Esophagus (tissue), 2 donors: ENCODE data around the gene CLINT1. TPM values are rescaled to one million over a fixed set of nuclear protein-coding genes. Genes with fewer than 3 reads are reported as not detected.

Experiments used
- H3K27ac ChIP-seq, 2 donors: one replicate each; pipeline ENCODE4 v1.5.1; 2013; ENCODE audit warnings: low read depth in 2 of 2, mild to moderate bottlenecking in 2 of 2, inconsistent platforms in 1 of 2, low read length in 1 of 2, moderate library complexity in 1 of 2
- H3K27me3 ChIP-seq, 2 donors: one replicate each; pipeline ENCODE4 v1.6.1; 2013; ENCODE audit warnings: low read length in 2 of 2, control low read depth in 1 of 2, mild to moderate bottlenecking in 1 of 2; ENCODE audit not compliant: insufficient read depth in 2 of 2, control insufficient read depth in 1 of 2
- H3K36me3 ChIP-seq, 2 donors: one replicate each; pipeline ENCODE4 v1.6.1; 2013; ENCODE audit warnings: low read length in 1 of 2; ENCODE audit not compliant: control insufficient read depth in 2 of 2, insufficient read depth in 2 of 2
- H3K4me1 ChIP-seq, 2 donors: one replicate each; pipeline ENCODE4 v1.6.1; 2013; ENCODE audit warnings: low read length in 1 of 2; ENCODE audit not compliant: control insufficient read depth in 2 of 2, insufficient read depth in 2 of 2
- H3K4me3 ChIP-seq, 2 donors: one replicate each; pipeline ENCODE4 v1.5.1; 2013; ENCODE audit warnings: low read length in 2 of 2, mild to moderate bottlenecking in 2 of 2, low read depth in 1 of 2, moderate library complexity in 1 of 2
- H3K9me3 ChIP-seq, 2 donors: one replicate each; pipeline ENCODE4 v1.6.1; 2013; ENCODE audit warnings: mild to moderate bottlenecking in 2 of 2, low read depth in 1 of 2, low read length in 1 of 2, moderate library complexity in 1 of 2; ENCODE audit not compliant: control insufficient read depth in 2 of 2, insufficient read depth in 1 of 2
- WGBS, 2 donors: extraction: QIAGEN DNeasy Blood & Tissue Kit; methylation state at CpG; one replicate each; pipeline ENCODE4 v1.1.7; 2013; 5-methylcytosine and 5-hydroxymethylcytosine counted together
- polyA plus RNA-seq, 2 donors: library from polyadenylated mRNA; stranded (reverse); fragments of 200-250 nt; gene quantifications; one replicate each; pipeline ENCODE4 v1.2.3, GENCODE V29; 2013
- donor health status: healthy with polysubstance abuse.
- donor health status: Bipolar disorder and iron deficiency.

CLINT1 gene
- polyA plus RNA-seq, 2 donors = 59.1 to 75.2 TPM

- H3K36me3 ChIP-seq = no peaks in the 10 kb centered on the region
- H3K9me3 ChIP-seq = no peaks in the 10 kb centered on the region
- no peak overlapping the region for H3K27ac ChIP-seq
- WGBS, 2 donors = 78 to 80% methylated on average over 3 of the region's 3 CpGs
- H3K4me3 ChIP-seq = no peak overlapping the region
- no peaks in the 10 kb centered on the region for H3K27me3 ChIP-seq
- no peaks in the 10 kb centered on the region for H3K4me1 ChIP-seq
Measured at GRCh38 chr5:157767689-157768088, 91.3 kb downstream of the CLINT1 start.

GRCh38 chr5:157766902-157767301, 92.0 kb downstream of the CLINT1 start:
- H3K4me3 ChIP-seq = no peak overlapping the region
- no peaks in the 10 kb centered on the region for H3K27me3 ChIP-seq
- no peaks in the 10 kb centered on the region for H3K9me3 ChIP-seq
- no peak overlapping the region for H3K27ac ChIP-seq
- H3K36me3 ChIP-seq = no peaks in the 10 kb centered on the region
- no peaks in the 10 kb centered on the region for H3K4me1 ChIP-seq
- WGBS, 2 donors = 91 to 94% methylated on average over 1 of the region's 1 CpG

- Histone ChIP-seq H3K4me3 (no peak overlapping the region), H3K4me1 (no peaks in the 10 kb centered on the region), H3K36me3 (no peaks in the 10 kb centered on the region), H3K27me3 (no peaks in the 10 kb centered on the region), H3K27ac (no peak overlapping the region), H3K9me3 (no peaks in the 10 kb centered on the region)
- 93 to 95% methylated on average over 7 of the region's 7 CpGs for WGBS, 2 donors
Measured at GRCh38 chr5:157766442-157766841, 92.5 kb downstream of the CLINT1 start.

- H3K27ac ChIP-seq = no peak overlapping the region
- H3K4me1 ChIP-seq = no peaks in the 10 kb centered on the region
- H3K4me3 ChIP-seq = no peak overlapping the region
- H3K36me3 ChIP-seq = no peaks in the 10 kb centered on the region
- H3K27me3 ChIP-seq = no peaks in the 10 kb centered on the region
- 90 to 93% methylated on average over 6 of the region's 6 CpGs for WGBS, 2 donors
- no peaks in the 10 kb centered on the region for H3K9me3 ChIP-seq
Measured at GRCh38 chr5:157764531-157764930, 94.4 kb downstream of the CLINT1 start.

- WGBS, 2 donors = 35 to 36% methylated on average over 10 of the region's 10 CpGs
- Histone ChIP-seq H3K27ac (no peak overlapping the region), H3K4me1 (no peaks in the 10 kb centered on the region), H3K27me3 (no peaks in the 10 kb centered on the region), H3K36me3 (no peaks in the 10 kb centered on the region), H3K4me3 (no peak overlapping the region), H3K9me3 (no peaks in the 10 kb centered on the region)
Measured at GRCh38 chr5:157761690-157762621, 97.0 kb downstream of the CLINT1 start.

GRCh38 chr5:157758706-157759105, 100.2 kb downstream of the CLINT1 start:
- WGBS, 2 donors = 83 to 84% methylated on average over 1 of the region's 1 CpG
- Histone ChIP-seq H3K4me3 (no peak overlapping the region), H3K4me1 (no peaks in the 10 kb centered on the region), H3K27me3 (no peaks in the 10 kb centered on the region), H3K9me3 (no peaks in the 10 kb centered on the region), H3K36me3 (peaks cover 3 to 10% of the 10 kb centered on the region in 2 donors), H3K27ac (no peak overlapping the region)

- H3K4me3 ChIP-seq = no peak overlapping the region
- H3K4me1 ChIP-seq = no peaks in the 10 kb centered on the region
- whole genome bisulfite sequencing, 2 donors = 94% methylated on average over 3 of the region's 3 CpGs
- H3K27ac ChIP-seq = no peak overlapping the region
- H3K36me3 ChIP-seq = peaks cover 3 to 10% of the 10 kb centered on the region in 2 donors
- H3K27me3 ChIP-seq = no peaks in the 10 kb centered on the region
- H3K9me3 ChIP-seq = no peaks in the 10 kb centered on the region
Measured at GRCh38 chr5:157756122-157756521, 102.8 kb downstream of the CLINT1 start.

- Histone ChIP-seq H3K9me3 (no peaks in the 10 kb centered on the region), H3K27me3 (no peaks in the 10 kb centered on the region), H3K36me3 (peaks cover 5 to 7% of the 10 kb centered on the region in 2 donors), H3K27ac (no peak overlapping the region), H3K4me1 (no peaks in the 10 kb centered on the region), H3K4me3 (no peak overlapping the region)
- WGBS, 2 donors = 68 to 91% methylated on average over 1 of the region's 1 CpG
Measured at GRCh38 chr5:157750320-157750719, 108.6 kb downstream of the CLINT1 start.

- H3K27me3 ChIP-seq = no peaks in the 10 kb centered on the region
Measured at GRCh38 chr5:157749462-157749799, 109.5 kb downstream of the CLINT1 start.

More at GRCh38 chr5:157749462-157749799, 109.5 kb downstream of the CLINT1 start:
- WGBS, 2 donors = 84% methylated on average over 11 of the region's 11 CpGs
- no peaks in the 10 kb centered on the region for H3K9me3 ChIP-seq
- no peak overlapping the region for H3K4me3 ChIP-seq
- peaks cover 0 to 4% of the 10 kb centered on the region in 2 donors for H3K4me1 ChIP-seq
- no peak overlapping the region for H3K27ac ChIP-seq
- H3K36me3 ChIP-seq = peaks cover 0 to 4% of the 10 kb centered on the region in 2 donors
